ENCODE data around the gene LRP4. TPM values are rescaled to one million over a fixed set of nuclear protein-coding genes. Genes with fewer than 3 reads are reported as not detected.

Gene LRP4
- polyA plus RNA-seq, 3 donors, result not detected

- Mint-ChIP-seq H3K27me3 (ENCODE audit: low read depth in 3 of 3) (peaks cover 4 to 10% (median 9%) of the 10 kb centered on the region in 3 donors), H3K4me1 (peaks cover 9% of the 10 kb centered on the region), H3K4me3 (no peak overlapping the region), H3K9me3 (no peaks in the 10 kb centered on the region), H3K36me3 (no peaks in the 10 kb centered on the region), H3K27ac (no peak overlapping the region)
- no peaks in the 10 kb centered on the region for H3K4me1 ChIP-seq (ENCODE audit: control insufficient read depth in 1 of 2, insufficient read depth in 2 of 2, low read length in 2 of 2)
- intact Hi-C loops (cut with micrococcal nuclease), result no loop called here
- H3K27ac ChIP-seq (ENCODE audit: low read depth in 1 of 2, low read length in 2 of 2), result no peak overlapping the region
- H3K4me3 ChIP-seq (replicated peaks in 1 of 3; ENCODE audit: low read depth in 2 of 3, low read length in 3 of 3), result no peak overlapping the region
- no peak for TF ChIP-seq CTCF (IDR thresholded peaks at IDR 0.05)
- H3K27me3 ChIP-seq (ENCODE audit: control insufficient read depth in 2 of 2, insufficient read depth in 2 of 2, low read length in 2 of 2), result peaks cover 0 to 3% of the 10 kb centered on the region in 2 donors
- no peak overlapping the region for H3K9ac ChIP-seq (ENCODE audit: insufficient read depth, low read length, poor library complexity, severe bottlenecking)
- no peak for DNase-seq
- no peak overlapping the region for H2AFZ ChIP-seq (ENCODE audit: insufficient read depth, low read depth, low read length, poor library complexity, severe bottlenecking)
- no peaks in the 10 kb centered on the region for H4K20me1 ChIP-seq (ENCODE audit: insufficient read depth, low read length)
- WGBS (ENCODE audit: insufficient coverage), result 100% methylated on average over 2 of the region's 5 CpGs
- no peaks in the 10 kb centered on the region for H3K9me3 ChIP-seq (replicated peaks in 1 of 2; ENCODE audit: control insufficient read depth in 1 of 2, insufficient read depth in 1 of 2, low read length in 2 of 2)
- H3K79me2 ChIP-seq (ENCODE audit: insufficient read depth, low read length), result no peaks in the 10 kb centered on the region
- no peaks in the 10 kb centered on the region for H3K36me3 ChIP-seq (replicated peaks in 1 of 2; ENCODE audit: control insufficient read depth in 1 of 2, insufficient read depth in 2 of 2, low read length in 2 of 2)
- no peak overlapping the region for H3K4me2 ChIP-seq (replicated peaks; ENCODE audit: extremely low read depth, low read length, poor library complexity, severe bottlenecking)
These were observed 12.5 kb downstream of the LRP4 start for GRCh38 chr11:46905806-46906205.

DNA sequence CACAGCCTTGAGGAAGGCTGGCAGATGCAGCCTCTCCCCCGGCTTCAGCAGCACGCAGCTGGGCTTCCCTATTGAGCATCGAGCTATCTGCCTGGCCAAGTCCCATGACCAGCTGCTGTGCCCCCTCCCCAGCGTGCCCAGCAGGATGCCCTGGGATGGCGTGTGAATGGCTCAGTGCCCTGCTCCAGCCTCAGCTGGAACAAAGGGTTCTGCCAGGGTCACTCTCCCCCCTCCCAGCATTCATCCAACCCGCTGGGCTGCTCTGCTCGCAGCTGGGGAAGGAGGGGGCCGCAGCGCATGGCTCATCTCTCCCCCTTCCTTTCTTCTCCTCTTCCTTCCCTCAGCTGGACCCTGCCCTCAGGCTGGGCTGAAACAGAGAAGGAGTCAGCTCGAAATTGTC is 14.5 kb downstream of the LRP4 start:
- no peak overlapping the region for H2AFZ ChIP-seq (ENCODE audit: insufficient read depth, low read depth, low read length, poor library complexity, severe bottlenecking)
- TF ChIP-seq CTCF (IDR thresholded peaks at IDR 0.05), result no peak
- H3K9me3 Mint-ChIP-seq, result no peaks in the 10 kb centered on the region
- no peak overlapping the region for H3K4me3 ChIP-seq (replicated peaks in 1 of 3; ENCODE audit: low read depth in 2 of 3, low read length in 3 of 3)
- peaks cover 9% of the 10 kb centered on the region for H3K4me1 Mint-ChIP-seq
- H3K36me3 Mint-ChIP-seq, result no peaks in the 10 kb centered on the region
- no peak overlapping the region for H3K27ac Mint-ChIP-seq
- H3K27me3 Mint-ChIP-seq (ENCODE audit: low read depth in 3 of 3), result peaks cover 6 to 9% (median 9%) of the 10 kb centered on the region in 3 donors
- H4K20me1 ChIP-seq (ENCODE audit: insufficient read depth, low read length), result no peaks in the 10 kb centered on the region
- DNase-seq, result no peak
- 62% methylated on average over 8 of the region's 10 CpGs for WGBS (ENCODE audit: insufficient coverage)
- no peak overlapping the region for H3K27ac ChIP-seq (ENCODE audit: low read depth in 1 of 2, low read length in 2 of 2)
- no peaks in the 10 kb centered on the region for H3K36me3 ChIP-seq (replicated peaks in 1 of 2; ENCODE audit: control insufficient read depth in 1 of 2, insufficient read depth in 2 of 2, low read length in 2 of 2)
- no peaks in the 10 kb centered on the region for H3K79me2 ChIP-seq (ENCODE audit: insufficient read depth, low read length)
- no peaks in the 10 kb centered on the region for H3K9me3 ChIP-seq (replicated peaks in 1 of 2; ENCODE audit: control insufficient read depth in 1 of 2, insufficient read depth in 1 of 2, low read length in 2 of 2)
- intact Hi-C loops (cut with micrococcal nuclease), result no loop called here
- H3K27me3 ChIP-seq (ENCODE audit: control insufficient read depth in 2 of 2, insufficient read depth in 2 of 2, low read length in 2 of 2), result peaks cover 0 to 3% of the 10 kb centered on the region in 2 donors
- H3K4me3 Mint-ChIP-seq, result no peak overlapping the region
- H3K4me2 ChIP-seq (replicated peaks; ENCODE audit: extremely low read depth, low read length, poor library complexity, severe bottlenecking), result no peak overlapping the region
- H3K4me1 ChIP-seq (ENCODE audit: control insufficient read depth in 1 of 2, insufficient read depth in 2 of 2, low read length in 2 of 2), result no peaks in the 10 kb centered on the region
- no peak overlapping the region for H3K9ac ChIP-seq (ENCODE audit: insufficient read depth, low read length, poor library complexity, severe bottlenecking)

Measured in CD14-positive monocyte (primary cell).